ENCODE data around the gene SLC66A1. TPM values are rescaled to one million over a fixed set of nuclear protein-coding genes. Genes with fewer than 3 reads are reported as not detected.

SLC66A1 gene
- total and polyA plus RNA-seq, 9 of the 15 experiments (the other 6 are each of a cell fraction or from before 2014, with no cell fraction given): 1.2 to 40.8 (median 18.6) TPM

DNA sequence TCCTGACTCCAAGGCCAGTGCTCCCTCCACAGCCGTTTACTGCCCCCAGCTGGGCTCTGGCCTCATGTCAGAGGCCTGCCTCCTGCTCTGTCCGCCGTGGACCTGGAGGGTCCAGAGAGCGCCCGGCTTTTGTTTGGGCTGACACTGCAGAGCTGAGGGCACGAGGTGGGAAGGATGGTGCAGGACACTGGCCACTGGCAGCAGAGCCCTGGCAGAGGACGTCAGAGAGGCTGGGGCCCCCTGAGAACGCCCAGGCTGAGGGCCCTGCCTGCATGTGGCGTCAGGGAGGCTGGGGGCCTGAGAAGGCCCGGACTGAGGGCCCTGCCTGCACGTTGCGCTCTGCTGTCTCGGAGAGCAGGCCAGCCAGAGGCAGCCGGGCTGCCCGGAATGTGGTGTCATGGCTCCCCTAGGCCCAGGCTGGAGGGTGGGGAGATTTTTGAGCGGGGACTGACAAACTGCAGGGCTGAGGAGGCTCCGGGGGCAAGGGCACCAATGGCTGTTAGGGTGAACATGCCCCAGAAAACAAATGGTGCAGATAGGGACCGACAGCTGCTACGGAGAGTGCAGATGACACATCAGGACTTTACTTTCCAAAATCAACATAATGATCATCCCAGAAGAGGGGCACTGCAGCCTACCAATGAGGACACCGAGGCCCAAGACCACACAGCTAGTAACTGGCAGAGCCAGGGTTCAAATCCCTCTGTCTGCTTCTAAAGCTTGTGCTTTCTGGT is 31.7 kb downstream of the SLC66A1 start:
- no TSS peak for BruUV-seq (replicated peaks)
- Histone ChIP-seq H3K9me1 (ENCODE audit: control insufficient read depth, insufficient read depth, low read length) (peaks cover 8% of the 10 kb centered on the region), H4K20me1 (replicated peaks; ENCODE audit: control insufficient read depth, insufficient read depth, low read length) (peaks cover 14% of the 10 kb centered on the region; the same call in 1 of the 2 replicates), H3K4me2 (ENCODE audit: insufficient read depth, low read length) (no peak overlapping the region), H3K9me3 (replicated peaks; ENCODE audit: control insufficient read depth, insufficient read depth, low read depth, low read length) (no peaks in the 10 kb centered on the region), H3K9ac (ENCODE audit: insufficient read depth in 1 of 2, low read depth in 2 of 2, low read length in 2 of 2) (no peak overlapping the region), H2AFZ (ENCODE audit: low read depth, low read length) (no peak overlapping the region), H3K79me2 (ENCODE audit: control insufficient read depth, insufficient read depth, low read length) (no peaks in the 10 kb centered on the region), H3K4me3 (no peak overlapping the region), H3K4me1 (replicated peaks in 1 of 2; ENCODE audit: control insufficient read depth in 2 of 2, insufficient read depth in 2 of 2, low read length in 2 of 2) (peaks cover 4 to 42% of the 10 kb centered on the region in 2 experiments; a peak in 4 of 5 replicates), H3K36me3 (ENCODE audit: control insufficient read depth, insufficient read depth, low read length) (peaks cover 46% of the 10 kb centered on the region; the same call in 2 of the 3 replicates), H3K27ac (ENCODE audit: extremely low read depth, low read depth, low read length) (no peak overlapping the region), H3K27me3 (ENCODE audit: control insufficient read depth in 2 of 2, insufficient read depth in 2 of 2, low read length in 2 of 2) (no peaks in the 10 kb centered on the region)
- in situ Hi-C loops (cut with MboI): loop anchor here (5.0 kb wide), 1 partner anchor 309 kb away; no protein-coding TSS in a partner anchor
- 86% methylated on average over 19 of the region's 20 CpGs for WGBS (ENCODE audit: insufficient coverage, low coverage, missing lambda C conversion rate)
- POLR2A ChIA-PET: interaction anchor here (1.0 kb wide), 1 partner anchor 13 kb away, joined by 3 read pairs; no protein-coding TSS in a partner anchor
- DNase-seq (ENCODE audit: extremely low read depth in 1 of 4, low spot score in 3 of 4) (no peak), FAIRE-seq (no peak), ATAC-seq (no peak)
- intact Hi-C loops (cut with micrococcal nuclease): loop anchor here (1.0 to 5.0 kb wide), 2 partner anchors 239 to 310 kb away; no protein-coding TSS in a partner anchor
- CTCF ChIA-PET (ENCODE audit: low intra/inter-chr PET ratio): interaction anchor here (0.8 to 2.7 kb wide), 2 partner anchors 307 to 310 kb away, joined by 3 to 29 read pairs; no protein-coding TSS in a partner anchor
- TF ChIP-seq ZC3H4 (CRISPR knock-in tag; IDR thresholded peaks at IDR 0.05; ENCODE audit: borderline replicate concordance) (no peak), MYNN (IDR thresholded peaks at IDR 0.05) (no peak), MYNN (CRISPR knock-in tag; IDR thresholded peaks at IDR 0.05) (no peak), HNRNPK (IDR thresholded peaks at IDR 0.05; ENCODE audit: low read depth, low read length, poor library complexity, severe bottlenecking) (no peak), ILK (tag; IDR thresholded peaks at IDR 0.05; ENCODE audit: borderline replicate concordance, low read depth) (no peak), SMAD2 (IDR thresholded peaks at IDR 0.05; ENCODE audit: low read depth, low read length) (no peak), PHB2 (IDR thresholded peaks at IDR 0.05; ENCODE audit: low read depth) (no peak), TGIF2 (CRISPR knock-in tag; IDR thresholded peaks at IDR 0.05) (no peak), RBM22 (IDR thresholded peaks at IDR 0.05; ENCODE audit: low read depth, low read length, poor library complexity, severe bottlenecking) (peak; percentile 72), BCL6 (CRISPR knock-in tag; IDR thresholded peaks at IDR 0.05) (no peak), POLR2AphosphoS5 (IDR thresholded peaks at IDR 0.05; ENCODE audit: control insufficient read depth, insufficient read depth, low read depth, low read length) (no peak), SNIP1 (IDR thresholded peaks at IDR 0.05; ENCODE audit: low read depth) (no peak), KDM1A (IDR thresholded peaks at IDR 0.05) (no peak), ZNF586 (CRISPR knock-in tag; conservative IDR thresholded peaks at IDR 0.05) (no peak), PYGO2 (tag; IDR thresholded peaks at IDR 0.05) (no peak), HMGN3 (IDR thresholded peaks at IDR 0.05; ENCODE audit: borderline replicate concordance, extremely low read depth, insufficient read length, low read depth, low read length) (peak; percentile 37), ZNF253 (CRISPR knock-in tag; conservative IDR thresholded peaks at IDR 0.05) (no peak)
- TF ChIP-seq, protein P1, sequence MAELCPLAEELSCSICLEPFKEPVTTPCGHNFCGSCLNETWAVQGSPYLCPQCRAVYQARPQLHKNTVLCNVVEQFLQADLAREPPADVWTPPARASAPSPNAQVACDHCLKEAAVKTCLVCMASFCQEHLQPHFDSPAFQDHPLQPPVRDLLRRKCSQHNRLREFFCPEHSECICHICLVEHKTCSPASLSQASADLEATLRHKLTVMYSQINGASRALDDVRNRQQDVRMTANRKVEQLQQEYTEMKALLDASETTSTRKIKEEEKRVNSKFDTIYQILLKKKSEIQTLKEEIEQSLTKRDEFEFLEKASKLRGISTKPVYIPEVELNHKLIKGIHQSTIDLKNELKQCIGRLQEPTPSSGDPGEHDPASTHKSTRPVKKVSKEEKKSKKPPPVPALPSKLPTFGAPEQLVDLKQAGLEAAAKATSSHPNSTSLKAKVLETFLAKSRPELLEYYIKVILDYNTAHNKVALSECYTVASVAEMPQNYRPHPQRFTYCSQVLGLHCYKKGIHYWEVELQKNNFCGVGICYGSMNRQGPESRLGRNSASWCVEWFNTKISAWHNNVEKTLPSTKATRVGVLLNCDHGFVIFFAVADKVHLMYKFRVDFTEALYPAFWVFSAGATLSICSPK (IDR thresholded peaks at IDR 0.05; ENCODE audit: borderline replicate concordance): no peak
- TF ChIP-seq, protein P2, sequence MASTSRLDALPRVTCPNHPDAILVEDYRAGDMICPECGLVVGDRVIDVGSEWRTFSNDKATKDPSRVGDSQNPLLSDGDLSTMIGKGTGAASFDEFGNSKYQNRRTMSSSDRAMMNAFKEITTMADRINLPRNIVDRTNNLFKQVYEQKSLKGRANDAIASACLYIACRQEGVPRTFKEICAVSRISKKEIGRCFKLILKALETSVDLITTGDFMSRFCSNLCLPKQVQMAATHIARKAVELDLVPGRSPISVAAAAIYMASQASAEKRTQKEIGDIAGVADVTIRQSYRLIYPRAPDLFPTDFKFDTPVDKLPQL (IDR thresholded peaks at IDR 0.05; ENCODE audit: extremely low read depth, insufficient read length): no peak
- TF ChIP-seq, protein P3, sequence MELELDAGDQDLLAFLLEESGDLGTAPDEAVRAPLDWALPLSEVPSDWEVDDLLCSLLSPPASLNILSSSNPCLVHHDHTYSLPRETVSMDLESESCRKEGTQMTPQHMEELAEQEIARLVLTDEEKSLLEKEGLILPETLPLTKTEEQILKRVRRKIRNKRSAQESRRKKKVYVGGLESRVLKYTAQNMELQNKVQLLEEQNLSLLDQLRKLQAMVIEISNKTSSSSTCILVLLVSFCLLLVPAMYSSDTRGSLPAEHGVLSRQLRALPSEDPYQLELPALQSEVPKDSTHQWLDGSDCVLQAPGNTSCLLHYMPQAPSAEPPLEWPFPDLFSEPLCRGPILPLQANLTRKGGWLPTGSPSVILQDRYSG (tag; conservative IDR thresholded peaks at IDR 0.05; ENCODE audit: low read depth): no peak

All from K562 (cell line).